Natural killer cell (primary cell): ENCODE measurements around the gene SORL1. TPM values are rescaled to one million over a fixed set of nuclear protein-coding genes. Genes with fewer than 3 reads are reported as not detected.

ENCODE experiments used
- ATAC-seq, 3 donors: fragments of 150-1000 bp in 2 of 3; fragments of 200-7000 bp in 1 of 3; cut with Tn5 transposase; 1 replicate in 1 of 3; 2 replicates in 2 of 3; pipeline ENCODE4 v1.10.0; 2021; ENCODE audit warnings: mild to moderate bottlenecking in 2 of 3, moderate library complexity in 2 of 3
- DNase-seq, 2 donors: peaks; one replicate each; pipeline versions ENCODE4 v3.0.0 to v3.0.0-alpha.2; 2013 to 2021; ENCODE audit warnings: mixed read lengths in 1 of 2
- H3K27ac ChIP-seq: one replicate; pipeline ENCODE4 v1.5.1; 2013; ENCODE audit warnings: mild to moderate bottlenecking, low read length
- H3K27me3 ChIP-seq: one replicate; pipeline ENCODE4 v1.6.1; 2013; ENCODE audit warnings: low read length; ENCODE audit not compliant: control insufficient read depth, insufficient read depth
- H3K36me3 ChIP-seq: one replicate; pipeline ENCODE4 v1.6.1; 2013; ENCODE audit warnings: low read length; ENCODE audit not compliant: control insufficient read depth, insufficient read depth
- H3K4me1 ChIP-seq: one replicate; pipeline ENCODE4 v1.6.1; 2013; ENCODE audit warnings: low read length; ENCODE audit not compliant: control insufficient read depth, insufficient read depth
- H3K4me3 ChIP-seq: one replicate; pipeline ENCODE4 v1.5.1; 2013; ENCODE audit warnings: low read length
- H3K9me3 ChIP-seq: one replicate; pipeline ENCODE4 v1.6.1; 2013; ENCODE audit warnings: low read length; ENCODE audit not compliant: control insufficient read depth, insufficient read depth
- H3K27ac Mint-ChIP-seq, 2 donors: one replicate each; pipeline ENCODE4 v1.8.0; 2022; ENCODE audit warnings: mild to moderate bottlenecking in 2 of 2, mixed read lengths in 2 of 2, moderate library complexity in 1 of 2
- H3K27me3 Mint-ChIP-seq, 2 donors: one replicate each; pipeline ENCODE4 v1.8.0; 2022; ENCODE audit warnings: low read depth in 2 of 2, mixed read lengths in 2 of 2
- H3K36me3 Mint-ChIP-seq: one replicate; pipeline ENCODE4 v1.8.0; 2022; ENCODE audit warnings: mixed read lengths
- H3K4me1 Mint-ChIP-seq, 2 donors: one replicate each; pipeline ENCODE4 v1.8.0; 2022; ENCODE audit warnings: mixed read lengths in 2 of 2
- H3K4me3 Mint-ChIP-seq: one replicate; pipeline ENCODE4 v1.8.0; 2022; ENCODE audit warnings: mild to moderate bottlenecking, moderate library complexity, mixed read lengths
- H3K9me3 Mint-ChIP-seq, 2 donors: one replicate each; pipeline ENCODE4 v1.8.0; 2022; ENCODE audit warnings: mixed read lengths in 2 of 2
- CTCF ChIP-seq: fragments of 200-600 bp; IDR thresholded peaks from one replicate; pipeline ENCODE4 v1.8.0; 2022; ENCODE audit warnings: antibody characterized with exemption
- WGBS: methylation state at CpG from one replicate; pipeline ENCODE4 v1.1.7; 2013; ENCODE audit warnings: missing lambda C conversion rate; ENCODE audit not compliant: insufficient coverage; 5-methylcytosine and 5-hydroxymethylcytosine counted together
- intact Hi-C: fragments of 100-400 bp; cut with micrococcal nuclease; formaldehyde crosslinking; loops from one replicate; pipeline ENCODE4 v1.14.2; 2022
- total RNA-seq, 4 donors: library from RNA; stranded (reverse); fragments of 120-200 nt in 1 of 4; gene quantifications; one replicate each; pipeline versions ENCODE4 v1.2.3 to v1.2.4, GENCODE V29; 2013 to 2022

Gene SORL1
- total RNA-seq, 3 donors from 2014 or later (not counting 1 experiment from before 2014, with no cell fraction given) = 386 to 519 (median 456) TPM

- Mint-ChIP-seq H3K36me3 (no peaks in the 10 kb centered on the region), H3K4me3 (peak overlapping the region; percentile 18), H3K27ac (no peak overlapping the region), H3K4me1 (peaks cover 31 to 42% of the 10 kb centered on the region in 2 donors), H3K9me3 (no peaks in the 10 kb centered on the region), H3K27me3 (no peaks in the 10 kb centered on the region)
- H3K9me3 ChIP-seq = no peaks in the 10 kb centered on the region
- no peak overlapping the region for H3K4me3 ChIP-seq
- peaks cover 29% of the 10 kb centered on the region for H3K4me1 ChIP-seq
- DNase-seq (no peak), ATAC-seq (no peak)
- H3K27me3 ChIP-seq = no peaks in the 10 kb centered on the region
- no peaks in the 10 kb centered on the region for H3K36me3 ChIP-seq
- TF ChIP-seq CTCF = no peak
- WGBS = 93% methylated on average over 8 of the region's 8 CpGs
- no peak overlapping the region for H3K27ac ChIP-seq
- intact Hi-C loops = no loop called here
Observed at GRCh38 chr11:121654259-121654842, 202.2 kb downstream of the SORL1 start.

GRCh38 chr11:121654843-121655536, 202.9 kb downstream of the SORL1 start:
- WGBS = 40% methylated on average over 15 of the region's 16 CpGs
- Histone ChIP-seq H3K27ac (no peak overlapping the region), H3K36me3 (no peaks in the 10 kb centered on the region), H3K9me3 (no peaks in the 10 kb centered on the region), H3K4me1 (peaks cover 28% of the 10 kb centered on the region), H3K27me3 (no peaks in the 10 kb centered on the region), H3K4me3 (no peak overlapping the region)
- ATAC-seq (no peak), DNase-seq (no peak)
- intact Hi-C loops = no loop called here
- H3K27ac Mint-ChIP-seq = peak overlapping the region; percentile 27 to 67
- no peaks in the 10 kb centered on the region for H3K36me3 Mint-ChIP-seq
- no peaks in the 10 kb centered on the region for H3K9me3 Mint-ChIP-seq
- peak overlapping the region; percentile 77 for H3K4me3 Mint-ChIP-seq
- H3K4me1 Mint-ChIP-seq = peaks cover 29 to 38% of the 10 kb centered on the region in 2 donors
- H3K27me3 Mint-ChIP-seq = no peaks in the 10 kb centered on the region
- no peak for TF ChIP-seq CTCF

- H3K4me3 ChIP-seq = peak overlapping the region; percentile 48
- intact Hi-C loops = no loop called here
- H3K36me3 ChIP-seq = no peaks in the 10 kb centered on the region
- H3K27ac ChIP-seq = no peak overlapping the region
- 2% methylated on average over 44 of the region's 44 CpGs for WGBS
- H3K4me3 Mint-ChIP-seq = peak overlapping the region; percentile 77
- H3K27me3 ChIP-seq = no peaks in the 10 kb centered on the region
- H3K9me3 Mint-ChIP-seq = no peaks in the 10 kb centered on the region
- H3K4me1 Mint-ChIP-seq = peaks cover 21 to 30% of the 10 kb centered on the region in 2 donors
- H3K9me3 ChIP-seq = no peaks in the 10 kb centered on the region
- peaks cover 21% of the 10 kb centered on the region for H3K4me1 ChIP-seq
- peak overlapping the region; percentile 27 to 67 for H3K27ac Mint-ChIP-seq
- TF ChIP-seq CTCF = peak; percentile 64
- no peaks in the 10 kb centered on the region for H3K36me3 Mint-ChIP-seq
- H3K27me3 Mint-ChIP-seq = no peaks in the 10 kb centered on the region
- peak; percentile 88 to 92 (median 89) for ATAC-seq
- DNase-seq = peak; percentile 61 to 78
Observed at GRCh38 chr11:121655537-121656327, 203.6 kb downstream of the SORL1 start.
